HEK293 (cell line): ENCODE results near the gene MIEN1.

ENCODE experiments used
- GFI1B ChIP-seq: fragments of 450-650 bp; formaldehyde crosslinking; IDR thresholded peaks from 2 replicates; pipeline ENCODE4 v1.5.1; 2016; ENCODE audit warnings: missing biosample characterization, missing genetic modification characterization
- KLF1 ChIP-seq: fragments of 450-650 bp; formaldehyde crosslinking; IDR thresholded peaks from 2 replicates; pipeline ENCODE4 v1.5.1; 2016; ENCODE audit warnings: missing biosample characterization, missing genetic modification characterization
- SCRT1 ChIP-seq: fragments of 450-650 bp; formaldehyde crosslinking; IDR thresholded peaks from 2 replicates; pipeline ENCODE4 v1.5.1; 2016; ENCODE audit warnings: missing biosample characterization, missing genetic modification characterization, borderline replicate concordance
- TRIM28 ChIP-seq: IDR thresholded peaks from 2 replicates; pipeline ENCODE4 v1.6.1; 2011; ENCODE audit warnings: low read length, control low read depth, borderline replicate concordance
- ZIC2 ChIP-seq: fragments of 450-650 bp; formaldehyde crosslinking; IDR thresholded peaks from 2 replicates; pipeline ENCODE4 v1.5.1; 2016; ENCODE audit warnings: missing biosample characterization, missing genetic modification characterization
- ZNF121 ChIP-seq: fragments of 450-650 bp; formaldehyde crosslinking; IDR thresholded peaks from 2 replicates; pipeline ENCODE4 v1.5.1; 2016; ENCODE audit warnings: missing biosample characterization, missing genetic modification characterization
- ZNF324 ChIP-seq: fragments of 450-650 bp; formaldehyde crosslinking; IDR thresholded peaks from 2 replicates; pipeline ENCODE4 v1.5.1; 2016; ENCODE audit warnings: missing biosample characterization, missing genetic modification characterization
- ZNF335 ChIP-seq: fragments of 450-650 bp; formaldehyde crosslinking; conservative IDR thresholded peaks from 2 replicates; pipeline ENCODE4 v1.5.1; 2016; ENCODE audit warnings: missing biosample characterization, missing genetic modification characterization
- ZNF416 ChIP-seq: fragments of 450-650 bp; formaldehyde crosslinking; IDR thresholded peaks from 2 replicates; pipeline ENCODE4 v1.5.1; 2016; ENCODE audit warnings: missing biosample characterization, missing genetic modification characterization
- ZNF561 ChIP-seq: fragments of 450-650 bp; IDR thresholded peaks from 2 replicates; pipeline ENCODE4 v1.5.1; 2018; ENCODE audit warnings: missing biosample characterization, missing genetic modification characterization, borderline replicate concordance
- ZNF701 ChIP-seq: fragments of 450-650 bp; formaldehyde crosslinking; IDR thresholded peaks from 2 replicates; pipeline ENCODE4 v1.5.1; 2016; ENCODE audit warnings: missing biosample characterization, missing genetic modification characterization
- ZNF76 ChIP-seq: fragments of 450-650 bp; formaldehyde crosslinking; IDR thresholded peaks from 2 replicates; pipeline ENCODE4; 2016; ENCODE audit warnings: low read depth, missing biosample characterization, missing genetic modification characterization, borderline replicate concordance
- ZNF777 ChIP-seq: fragments of 450-650 bp; formaldehyde crosslinking; IDR thresholded peaks from 2 replicates; pipeline ENCODE4 v1.5.1; 2017; ENCODE audit warnings: missing biosample characterization, missing genetic modification characterization, borderline replicate concordance
- TF ChIP-seq, protein P1 (sequence below): fragments of 450-650 bp; formaldehyde crosslinking; IDR thresholded peaks from 2 replicates; pipeline ENCODE4 v1.5.1; 2016; ENCODE audit warnings: missing biosample characterization, missing genetic modification characterization, borderline replicate concordance
- TF ChIP-seq, protein P2 (sequence below): fragments of 450-650 bp; formaldehyde crosslinking; IDR thresholded peaks from 2 replicates; pipeline ENCODE4 v1.5.1; 2017; ENCODE audit warnings: missing biosample characterization, missing genetic modification characterization
- TF ChIP-seq, protein P3 (sequence below): fragments of 450-650 bp; formaldehyde crosslinking; IDR thresholded peaks from 2 replicates; pipeline ENCODE4 v1.5.1; 2017; ENCODE audit warnings: missing biosample characterization, missing genetic modification characterization
- TF ChIP-seq, protein P4 (sequence below): fragments of 450-650 bp; formaldehyde crosslinking; IDR thresholded peaks from 2 replicates; pipeline ENCODE4 v1.5.1; 2016; ENCODE audit warnings: missing biosample characterization, missing genetic modification characterization
- TF ChIP-seq, protein P5 (sequence below): fragments of 450-650 bp; formaldehyde crosslinking; conservative IDR thresholded peaks from 2 replicates; pipeline ENCODE4 v1.5.1; 2016; ENCODE audit warnings: low read depth, missing biosample characterization, missing genetic modification characterization
- TF ChIP-seq, protein P6 (sequence below): fragments of 450-650 bp; formaldehyde crosslinking; IDR thresholded peaks from 2 replicates; pipeline ENCODE4 v1.5.1; 2016; ENCODE audit warnings: missing biosample characterization, missing genetic modification characterization

The MIEN1 gene

DNA sequence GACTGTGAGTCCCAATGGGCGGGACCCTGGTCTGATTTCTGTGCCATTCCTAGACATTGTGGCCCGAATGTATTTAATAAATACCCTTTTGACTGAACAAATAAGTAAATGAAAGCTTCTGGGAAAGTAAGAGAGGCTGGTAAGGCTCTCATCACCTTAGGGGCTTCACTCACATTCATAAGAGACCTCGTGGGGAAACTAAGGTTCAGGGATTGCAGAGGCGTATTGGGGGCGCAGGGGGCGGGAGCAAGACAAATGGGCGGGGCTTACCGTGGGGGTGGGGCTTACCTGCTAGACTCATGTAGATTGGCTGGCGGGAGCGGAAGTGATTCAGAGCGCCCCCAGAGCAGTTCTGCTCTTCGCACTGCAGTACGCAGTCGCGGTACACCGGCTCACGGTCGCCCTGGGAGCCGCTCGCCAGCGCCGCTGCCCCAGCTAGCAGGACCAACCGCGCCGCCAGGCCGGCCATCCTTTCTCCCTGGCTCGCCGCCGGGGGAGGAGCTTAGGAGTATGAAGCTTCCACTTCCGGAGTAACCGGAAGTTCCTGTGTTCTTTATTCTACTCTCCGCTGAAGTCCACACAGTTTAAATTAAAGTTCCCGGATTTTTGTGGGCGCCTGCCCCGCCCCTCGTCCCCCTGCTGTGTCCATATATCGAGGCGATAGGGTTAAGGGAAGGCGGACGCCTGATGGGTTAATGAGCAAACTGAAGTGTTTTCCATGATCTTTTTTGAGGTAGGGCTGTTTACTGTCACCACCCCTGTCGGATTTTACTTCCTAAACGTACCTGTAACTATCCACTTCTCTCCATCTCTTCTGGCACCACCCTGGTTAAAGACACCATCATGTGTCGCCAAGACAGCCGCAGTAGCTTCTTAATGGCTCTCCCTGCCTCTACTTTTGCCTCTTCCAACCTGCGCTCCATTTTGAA is 42.5 kb downstream of the MIEN1 start, which contains the start of gene PGAP3 (continued):
- TF ChIP-seq, protein P1, sequence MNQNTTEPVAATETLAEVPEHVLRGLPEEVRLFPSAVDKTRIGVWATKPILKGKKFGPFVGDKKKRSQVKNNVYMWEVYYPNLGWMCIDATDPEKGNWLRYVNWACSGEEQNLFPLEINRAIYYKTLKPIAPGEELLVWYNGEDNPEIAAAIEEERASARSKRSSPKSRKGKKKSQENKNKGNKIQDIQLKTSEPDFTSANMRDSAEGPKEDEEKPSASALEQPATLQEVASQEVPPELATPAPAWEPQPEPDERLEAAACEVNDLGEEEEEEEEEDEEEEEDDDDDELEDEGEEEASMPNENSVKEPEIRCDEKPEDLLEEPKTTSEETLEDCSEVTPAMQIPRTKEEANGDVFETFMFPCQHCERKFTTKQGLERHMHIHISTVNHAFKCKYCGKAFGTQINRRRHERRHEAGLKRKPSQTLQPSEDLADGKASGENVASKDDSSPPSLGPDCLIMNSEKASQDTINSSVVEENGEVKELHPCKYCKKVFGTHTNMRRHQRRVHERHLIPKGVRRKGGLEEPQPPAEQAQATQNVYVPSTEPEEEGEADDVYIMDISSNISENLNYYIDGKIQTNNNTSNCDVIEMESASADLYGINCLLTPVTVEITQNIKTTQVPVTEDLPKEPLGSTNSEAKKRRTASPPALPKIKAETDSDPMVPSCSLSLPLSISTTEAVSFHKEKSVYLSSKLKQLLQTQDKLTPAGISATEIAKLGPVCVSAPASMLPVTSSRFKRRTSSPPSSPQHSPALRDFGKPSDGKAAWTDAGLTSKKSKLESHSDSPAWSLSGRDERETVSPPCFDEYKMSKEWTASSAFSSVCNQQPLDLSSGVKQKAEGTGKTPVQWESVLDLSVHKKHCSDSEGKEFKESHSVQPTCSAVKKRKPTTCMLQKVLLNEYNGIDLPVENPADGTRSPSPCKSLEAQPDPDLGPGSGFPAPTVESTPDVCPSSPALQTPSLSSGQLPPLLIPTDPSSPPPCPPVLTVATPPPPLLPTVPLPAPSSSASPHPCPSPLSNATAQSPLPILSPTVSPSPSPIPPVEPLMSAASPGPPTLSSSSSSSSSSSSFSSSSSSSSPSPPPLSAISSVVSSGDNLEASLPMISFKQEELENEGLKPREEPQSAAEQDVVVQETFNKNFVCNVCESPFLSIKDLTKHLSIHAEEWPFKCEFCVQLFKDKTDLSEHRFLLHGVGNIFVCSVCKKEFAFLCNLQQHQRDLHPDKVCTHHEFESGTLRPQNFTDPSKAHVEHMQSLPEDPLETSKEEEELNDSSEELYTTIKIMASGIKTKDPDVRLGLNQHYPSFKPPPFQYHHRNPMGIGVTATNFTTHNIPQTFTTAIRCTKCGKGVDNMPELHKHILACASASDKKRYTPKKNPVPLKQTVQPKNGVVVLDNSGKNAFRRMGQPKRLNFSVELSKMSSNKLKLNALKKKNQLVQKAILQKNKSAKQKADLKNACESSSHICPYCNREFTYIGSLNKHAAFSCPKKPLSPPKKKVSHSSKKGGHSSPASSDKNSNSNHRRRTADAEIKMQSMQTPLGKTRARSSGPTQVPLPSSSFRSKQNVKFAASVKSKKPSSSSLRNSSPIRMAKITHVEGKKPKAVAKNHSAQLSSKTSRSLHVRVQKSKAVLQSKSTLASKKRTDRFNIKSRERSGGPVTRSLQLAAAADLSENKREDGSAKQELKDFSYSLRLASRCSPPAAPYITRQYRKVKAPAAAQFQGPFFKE (tag by site-specific recombination): no peak
- TF ChIP-seq ZIC2 (tag by site-specific recombination): peak; percentile 47
- TF ChIP-seq KLF1 (tag by site-specific recombination): no peak
- TF ChIP-seq TRIM28: no peak
- TF ChIP-seq, protein P2, sequence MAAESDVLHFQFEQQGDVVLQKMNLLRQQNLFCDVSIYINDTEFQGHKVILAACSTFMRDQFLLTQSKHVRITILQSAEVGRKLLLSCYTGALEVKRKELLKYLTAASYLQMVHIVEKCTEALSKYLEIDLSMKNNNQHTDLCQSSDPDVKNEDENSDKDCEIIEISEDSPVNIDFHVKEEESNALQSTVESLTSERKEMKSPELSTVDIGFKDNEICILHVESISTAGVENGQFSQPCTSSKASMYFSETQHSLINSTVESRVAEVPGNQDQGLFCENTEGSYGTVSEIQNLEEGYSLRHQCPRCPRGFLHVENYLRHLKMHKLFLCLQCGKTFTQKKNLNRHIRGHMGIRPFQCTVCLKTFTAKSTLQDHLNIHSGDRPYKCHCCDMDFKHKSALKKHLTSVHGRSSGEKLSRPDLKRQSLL (tag by site-specific recombination): no peak
- TF ChIP-seq ZNF561: peak; percentile 55; the same call in 1 of the 2 replicates
- TF ChIP-seq, protein P3, sequence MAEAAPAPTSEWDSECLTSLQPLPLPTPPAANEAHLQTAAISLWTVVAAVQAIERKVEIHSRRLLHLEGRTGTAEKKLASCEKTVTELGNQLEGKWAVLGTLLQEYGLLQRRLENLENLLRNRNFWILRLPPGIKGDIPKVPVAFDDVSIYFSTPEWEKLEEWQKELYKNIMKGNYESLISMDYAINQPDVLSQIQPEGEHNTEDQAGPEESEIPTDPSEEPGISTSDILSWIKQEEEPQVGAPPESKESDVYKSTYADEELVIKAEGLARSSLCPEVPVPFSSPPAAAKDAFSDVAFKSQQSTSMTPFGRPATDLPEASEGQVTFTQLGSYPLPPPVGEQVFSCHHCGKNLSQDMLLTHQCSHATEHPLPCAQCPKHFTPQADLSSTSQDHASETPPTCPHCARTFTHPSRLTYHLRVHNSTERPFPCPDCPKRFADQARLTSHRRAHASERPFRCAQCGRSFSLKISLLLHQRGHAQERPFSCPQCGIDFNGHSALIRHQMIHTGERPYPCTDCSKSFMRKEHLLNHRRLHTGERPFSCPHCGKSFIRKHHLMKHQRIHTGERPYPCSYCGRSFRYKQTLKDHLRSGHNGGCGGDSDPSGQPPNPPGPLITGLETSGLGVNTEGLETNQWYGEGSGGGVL (tag by site-specific recombination): no peak
- TF ChIP-seq ZNF777 (tag by site-specific recombination): no peak
- no peak for TF ChIP-seq ZNF121 (tag by site-specific recombination)
- TF ChIP-seq ZNF76 (tag by site-specific recombination): no peak; the same call in 1 of the 2 replicates
- TF ChIP-seq ZNF324 (tag by site-specific recombination): peak; percentile 65; the same call in 1 of the 2 replicates
- TF ChIP-seq, protein P4, sequence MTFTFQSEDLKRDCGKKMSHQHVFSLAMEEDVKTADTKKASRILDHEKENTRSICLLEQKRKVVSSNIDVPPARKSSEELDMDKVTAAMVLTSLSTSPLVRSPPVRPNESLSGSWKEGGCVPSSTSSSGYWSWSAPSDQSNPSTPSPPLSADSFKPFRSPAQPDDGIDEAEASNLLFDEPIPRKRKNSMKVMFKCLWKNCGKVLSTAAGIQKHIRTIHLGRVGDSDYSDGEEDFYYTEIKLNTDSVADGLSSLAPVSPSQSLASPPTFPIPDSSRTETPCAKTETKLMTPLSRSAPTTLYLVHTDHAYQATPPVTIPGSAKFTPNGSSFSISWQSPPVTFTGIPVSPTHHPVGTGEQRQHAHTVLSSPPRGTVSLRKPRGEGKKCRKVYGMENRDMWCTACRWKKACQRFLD: no peak
- peak; percentile 84 for TF ChIP-seq ZNF335
- TF ChIP-seq SCRT1: no peak
- TF ChIP-seq, protein P5, sequence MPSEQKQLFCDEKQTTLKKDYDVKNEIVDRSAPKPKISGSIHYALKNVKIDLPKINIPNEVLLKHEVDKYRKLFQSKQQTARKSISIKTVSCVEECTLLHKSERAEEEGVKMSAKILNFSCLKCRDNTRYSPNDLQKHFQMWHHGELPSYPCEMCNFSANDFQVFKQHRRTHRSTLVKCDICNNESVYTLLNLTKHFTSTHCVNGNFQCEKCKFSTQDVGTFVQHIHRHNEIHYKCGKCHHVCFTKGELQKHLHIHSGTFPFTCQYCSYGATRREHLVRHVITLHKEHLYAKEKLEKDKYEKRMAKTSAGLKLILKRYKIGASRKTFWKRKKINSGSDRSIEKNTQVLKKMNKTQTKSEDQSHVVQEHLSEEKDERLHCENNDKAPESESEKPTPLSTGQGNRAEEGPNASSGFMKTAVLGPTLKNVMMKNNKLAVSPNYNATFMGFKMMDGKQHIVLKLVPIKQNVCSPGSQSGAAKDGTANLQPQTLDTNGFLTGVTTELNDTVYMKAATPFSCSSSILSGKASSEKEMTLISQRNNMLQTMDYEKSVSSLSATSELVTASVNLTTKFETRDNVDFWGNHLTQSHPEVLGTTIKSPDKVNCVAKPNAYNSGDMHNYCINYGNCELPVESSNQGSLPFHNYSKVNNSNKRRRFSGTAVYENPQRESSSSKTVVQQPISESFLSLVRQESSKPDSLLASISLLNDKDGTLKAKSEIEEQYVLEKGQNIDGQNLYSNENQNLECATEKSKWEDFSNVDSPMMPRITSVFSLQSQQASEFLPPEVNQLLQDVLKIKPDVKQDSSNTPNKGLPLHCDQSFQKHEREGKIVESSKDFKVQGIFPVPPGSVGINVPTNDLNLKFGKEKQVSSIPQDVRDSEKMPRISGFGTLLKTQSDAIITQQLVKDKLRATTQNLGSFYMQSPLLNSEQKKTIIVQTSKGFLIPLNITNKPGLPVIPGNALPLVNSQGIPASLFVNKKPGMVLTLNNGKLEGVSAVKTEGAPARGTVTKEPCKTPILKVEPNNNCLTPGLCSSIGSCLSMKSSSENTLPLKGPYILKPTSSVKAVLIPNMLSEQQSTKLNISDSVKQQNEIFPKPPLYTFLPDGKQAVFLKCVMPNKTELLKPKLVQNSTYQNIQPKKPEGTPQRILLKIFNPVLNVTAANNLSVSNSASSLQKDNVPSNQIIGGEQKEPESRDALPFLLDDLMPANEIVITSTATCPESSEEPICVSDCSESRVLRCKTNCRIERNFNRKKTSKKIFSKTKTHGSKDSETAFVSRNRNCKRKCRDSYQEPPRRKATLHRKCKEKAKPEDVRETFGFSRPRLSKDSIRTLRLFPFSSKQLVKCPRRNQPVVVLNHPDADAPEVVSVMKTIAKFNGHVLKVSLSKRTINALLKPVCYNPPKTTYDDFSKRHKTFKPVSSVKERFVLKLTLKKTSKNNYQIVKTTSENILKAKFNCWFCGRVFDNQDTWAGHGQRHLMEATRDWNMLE: peak; percentile 100
- TF ChIP-seq, protein P6, sequence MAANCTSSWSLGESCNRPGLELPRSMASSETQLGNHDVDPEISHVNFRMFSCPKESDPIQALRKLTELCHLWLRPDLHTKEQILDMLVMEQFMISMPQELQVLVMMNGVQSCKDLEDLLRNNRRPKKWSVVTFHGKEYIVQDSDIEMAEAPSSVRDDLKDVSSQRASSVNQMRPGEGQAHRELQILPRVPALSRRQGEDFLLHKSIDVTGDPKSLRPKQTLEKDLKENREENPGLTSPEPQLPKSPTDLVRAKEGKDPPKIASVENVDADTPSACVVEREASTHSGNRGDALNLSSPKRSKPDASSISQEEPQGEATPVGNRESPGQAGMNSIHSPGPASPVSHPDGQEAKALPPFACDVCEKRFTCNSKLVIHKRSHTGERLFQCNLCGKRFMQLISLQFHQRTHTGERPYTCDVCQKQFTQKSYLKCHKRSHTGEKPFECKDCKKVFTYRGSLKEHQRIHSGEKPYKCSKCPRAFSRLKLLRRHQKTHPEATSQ (tag by site-specific recombination): no peak
- TF ChIP-seq ZNF701 (tag by site-specific recombination): no peak
- TF ChIP-seq ZNF416 (tag by site-specific recombination): no peak
- no peak for TF ChIP-seq GFI1B
